Upper lobe of right lung (tissue), 1 donor: ENCODE results near the gene FOLR1. TPM values are rescaled to one million over a fixed set of nuclear protein-coding genes. Genes with fewer than 3 reads are reported as not detected.
"Not testable (repeated sequence)": the region's sequence is repeated elsewhere in the genome, so short reads cannot be mapped to it uniquely, and the experiment has no call there.

Experiments used
- ATAC-seq: fragments of 200-7000 bp; cut with Tn5 transposase; one replicate; pipeline ENCODE4 v1.9.1; 2020; ENCODE audit warnings: mild to moderate bottlenecking, moderate library complexity
- DNase-seq: peaks from one replicate; pipeline ENCODE4 v3.0.0-alpha.2; 2020
- H3K27ac ChIP-seq: fragments of 200-600 bp; one replicate; pipeline ENCODE4 v1.8.0; 2022
- H3K27me3 ChIP-seq: fragments of 200-600 bp; one replicate; pipeline ENCODE4 v1.8.0; 2022; ENCODE audit warnings: mild to moderate bottlenecking
- H3K36me3 ChIP-seq: fragments of 200-600 bp; one replicate; pipeline ENCODE4 v1.8.0; 2022
- H3K4me1 ChIP-seq: fragments of 200-600 bp; one replicate; pipeline ENCODE4 v1.8.0; 2022
- H3K4me3 ChIP-seq: fragments of 200-600 bp; one replicate; pipeline ENCODE4 v1.8.0; 2022; ENCODE audit warnings: mild to moderate bottlenecking
- H3K9me3 ChIP-seq: fragments of 200-600 bp; one replicate; pipeline ENCODE4 v1.8.0; 2022
- CTCF ChIP-seq: fragments of 200-600 bp; IDR thresholded peaks from one replicate; pipeline ENCODE4 v1.8.0; 2022; ENCODE audit warnings: antibody characterized with exemption
- intact Hi-C: fragments of 100-400 bp; cut with DNase I; formaldehyde crosslinking; loops from one replicate; pipeline ENCODE4 v1.11.0; 2022
- long read RNA-seq: library from polyadenylated mRNA; unstranded; transcript quantifications from one replicate; pipeline ENCODE4 v2.0.0, GENCODE V29; 2021
- total RNA-seq: library from RNA; stranded (reverse); fragmentation: NEBNext Ultra II Directional; extraction: Animal tissue kit (Norgen Biotek cat#: 25700); gene quantifications from one replicate; pipeline ENCODE4 v1.2.1, GENCODE V29; 2021
- donor health status: DM: no; HTN: yes; CAD: no; lungs with severe emphysema.

The FOLR1 gene
- 163 TPM for total RNA-seq
- long read RNA-seq, transcript FOLR1-204 (6 exons, 1,061 nt): minor isoform, 11 of 138 reads
- long read RNA-seq, transcript FOLR1-201 (5 exons, 1,130 nt): minor isoform, 8 of 138 reads
- long read RNA-seq, transcript FOLR1-202 (4 exons, 996 nt): major isoform, 115 of 138 reads
- long read RNA-seq, partial matches to known transcripts: 1 of 138 reads
- long read RNA-seq, other reads (novel, unspliced or antisense): 3 of 138 reads

- no peaks in the 10 kb centered on the region for H3K9me3 ChIP-seq
- H3K36me3 ChIP-seq: no peaks in the 10 kb centered on the region
- intact Hi-C loops: no loop called here
- no peak within 1 kb of the TSS for H3K27ac ChIP-seq
- H3K4me1 ChIP-seq: peaks cover 9% of the 10 kb centered on the region
- peak within 1 kb of the TSS; percentile 14 for H3K4me3 ChIP-seq
- ATAC-seq (peak; percentile 91), DNase-seq (peak; percentile 84)
- TF ChIP-seq CTCF: no peak
- H3K27me3 ChIP-seq: no peaks in the 10 kb centered on the region
Observed at GRCh38 chr11:72191961-72192381, at the start of gene FOLR1. TSS of gene FOLR1 (plus strand) at chr11:72192140. CDS start at chr11:72192174, 34 bp downstream.

DNA sequence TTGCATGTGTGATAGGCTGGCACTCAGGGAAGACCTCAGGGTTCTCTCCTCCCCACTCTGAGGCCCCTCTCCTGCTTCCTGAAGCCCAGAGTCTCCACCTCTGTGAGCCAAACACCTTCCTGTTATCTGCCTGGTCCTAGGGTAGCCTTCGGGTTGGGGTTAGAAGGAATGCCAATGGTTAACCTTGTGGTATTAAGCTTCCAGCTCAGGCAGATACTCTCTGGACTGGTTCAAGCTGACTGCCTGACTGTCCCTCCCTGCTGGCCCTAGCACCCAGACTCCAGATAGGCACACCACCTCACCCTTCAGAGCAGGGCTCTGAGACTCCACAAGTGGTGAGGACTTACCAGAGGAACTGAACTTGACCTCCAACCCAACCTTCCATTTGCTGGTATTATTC, 49.4 kb upstream of the FOLR1 start:
- H3K4me1 ChIP-seq, H3K4me3 ChIP-seq, H3K27me3 ChIP-seq, ATAC-seq, H3K9me3 ChIP-seq, H3K27ac ChIP-seq, intact Hi-C loops, H3K36me3 ChIP-seq, DNase-seq: not testable (repeated sequence)

DNA sequence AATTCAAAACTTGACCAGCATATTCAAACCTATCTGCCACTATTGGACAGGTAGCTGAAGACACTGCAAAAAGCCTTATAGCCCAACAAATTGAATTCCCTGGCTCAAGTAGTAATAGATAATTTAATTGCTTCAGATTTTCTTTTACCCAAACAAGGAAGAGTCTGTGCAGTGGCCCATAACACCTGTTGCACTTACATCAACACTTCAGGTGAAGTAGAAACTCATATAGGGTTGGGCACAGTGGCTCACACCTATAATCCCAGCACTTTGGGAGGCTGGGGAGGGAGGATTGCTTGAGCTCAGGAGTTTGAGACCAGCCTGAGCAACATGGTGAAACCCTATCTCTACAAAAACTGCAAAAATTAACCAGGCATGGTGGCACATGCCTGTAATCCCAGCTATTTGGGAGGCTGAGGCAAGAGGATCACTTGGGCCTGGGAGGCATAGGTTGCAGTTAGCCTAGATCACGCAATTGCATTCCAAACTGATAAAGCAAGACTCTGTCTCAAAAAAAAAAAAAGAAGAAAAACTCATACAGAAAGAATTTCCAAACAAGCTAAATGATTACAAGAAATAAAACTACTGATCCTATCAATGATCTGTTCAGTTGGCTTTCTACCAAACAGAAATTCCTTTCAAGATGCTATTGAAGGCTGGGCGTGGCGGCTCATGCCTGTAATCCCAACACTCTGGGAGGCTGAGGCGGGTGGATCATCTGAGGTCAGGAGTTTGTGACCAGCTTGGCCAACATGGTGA, 47.0 kb upstream of the FOLR1 start:
- Histone ChIP-seq H3K27ac (no peak overlapping the region), H3K36me3 (no peaks in the 10 kb centered on the region), H3K4me3 (no peak overlapping the region), H3K9me3 (no peaks in the 10 kb centered on the region), H3K4me1 (no peaks in the 10 kb centered on the region), H3K27me3 (no peaks in the 10 kb centered on the region)
- no peak for TF ChIP-seq CTCF
- ATAC-seq (no peak), DNase-seq (no peak)
- intact Hi-C loops: no loop called here

GRCh38 chr11:72146625-72147024, 45.3 kb upstream of the FOLR1 start:
- intact Hi-C loops: no loop called here
- no peak for ATAC-seq
- no peaks in the 10 kb centered on the region for H3K4me1 ChIP-seq
- no peak for DNase-seq
- no peaks in the 10 kb centered on the region for H3K9me3 ChIP-seq
- no peaks in the 10 kb centered on the region for H3K36me3 ChIP-seq
- H3K27ac ChIP-seq: no peak overlapping the region
- H3K27me3 ChIP-seq: no peaks in the 10 kb centered on the region
- no peak overlapping the region for H3K4me3 ChIP-seq
- TF ChIP-seq CTCF: no peak

GRCh38 chr11:72150882-72151281, 41.1 kb upstream of the FOLR1 start:
- Histone ChIP-seq H3K27ac (no peak overlapping the region), H3K4me3 (no peak overlapping the region), H3K36me3 (no peaks in the 10 kb centered on the region), H3K9me3 (no peaks in the 10 kb centered on the region), H3K4me1 (no peaks in the 10 kb centered on the region), H3K27me3 (no peaks in the 10 kb centered on the region)
- intact Hi-C loops: no loop called here
- no peak for ATAC-seq
- DNase-seq: no peak
- no peak for TF ChIP-seq CTCF

DNA sequence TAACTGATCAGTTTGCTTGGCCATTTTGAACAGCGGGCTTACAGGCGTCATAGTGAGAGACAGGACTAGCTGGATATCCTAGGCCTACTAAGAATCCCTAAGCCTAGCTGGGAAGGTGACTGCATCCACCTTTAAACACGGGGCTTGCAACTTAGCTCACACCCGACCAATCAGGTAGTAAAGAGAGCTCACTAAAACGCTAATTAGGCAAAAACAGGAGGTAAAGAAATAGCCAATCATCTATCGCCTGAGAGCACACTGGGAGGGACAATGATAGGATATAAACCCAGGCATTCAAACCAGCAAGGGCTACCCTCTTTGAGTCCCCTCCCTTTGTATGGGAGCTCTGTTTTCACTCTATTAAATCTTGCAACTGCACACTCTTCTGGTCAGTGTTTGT, 38.1 kb upstream of the FOLR1 start:
- DNase-seq, H3K27ac ChIP-seq, H3K27me3 ChIP-seq, H3K36me3 ChIP-seq, H3K9me3 ChIP-seq, ATAC-seq, H3K4me3 ChIP-seq, H3K4me1 ChIP-seq, intact Hi-C loops: not testable (repeated sequence)
